Measurements from ENCODE around the gene KCNK5. TPM values are rescaled to one million over a fixed set of nuclear protein-coding genes. Genes with fewer than 3 reads are reported as not detected.

The KCNK5 gene
- total RNA-seq, 4 donors from 2014 or later = 6.2 to 9.2 (median 7.4) TPM

DNA sequence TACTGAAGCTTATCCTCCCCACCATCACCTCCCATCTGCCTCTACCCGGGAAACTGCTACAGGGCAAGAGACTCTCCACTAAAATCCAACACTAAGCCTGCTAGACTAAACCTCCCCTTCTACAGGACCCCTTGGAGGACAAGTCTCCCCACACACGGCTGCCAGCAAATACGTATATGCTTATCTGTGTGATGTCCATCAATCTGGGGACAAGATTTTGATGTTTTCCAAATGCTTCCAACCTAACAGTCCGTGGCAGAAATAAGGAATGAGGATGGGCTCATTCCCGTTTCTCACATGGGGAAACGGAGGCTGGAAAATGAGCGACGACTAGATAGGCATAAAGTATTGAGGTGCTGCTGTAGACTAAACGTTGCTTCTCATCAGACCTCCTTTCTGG lies 1.8 kb downstream of the KCNK5 start:
- TF ChIP-seq POLR2A (IDR thresholded peaks at IDR 0.05; ENCODE audit: low read depth) (no peak), EP300 (IDR thresholded peaks at IDR 0.05) (no peak), POLR2AphosphoS5 (IDR thresholded peaks at IDR 0.05) (no peak)
- TF ChIP-seq, protein P1, sequence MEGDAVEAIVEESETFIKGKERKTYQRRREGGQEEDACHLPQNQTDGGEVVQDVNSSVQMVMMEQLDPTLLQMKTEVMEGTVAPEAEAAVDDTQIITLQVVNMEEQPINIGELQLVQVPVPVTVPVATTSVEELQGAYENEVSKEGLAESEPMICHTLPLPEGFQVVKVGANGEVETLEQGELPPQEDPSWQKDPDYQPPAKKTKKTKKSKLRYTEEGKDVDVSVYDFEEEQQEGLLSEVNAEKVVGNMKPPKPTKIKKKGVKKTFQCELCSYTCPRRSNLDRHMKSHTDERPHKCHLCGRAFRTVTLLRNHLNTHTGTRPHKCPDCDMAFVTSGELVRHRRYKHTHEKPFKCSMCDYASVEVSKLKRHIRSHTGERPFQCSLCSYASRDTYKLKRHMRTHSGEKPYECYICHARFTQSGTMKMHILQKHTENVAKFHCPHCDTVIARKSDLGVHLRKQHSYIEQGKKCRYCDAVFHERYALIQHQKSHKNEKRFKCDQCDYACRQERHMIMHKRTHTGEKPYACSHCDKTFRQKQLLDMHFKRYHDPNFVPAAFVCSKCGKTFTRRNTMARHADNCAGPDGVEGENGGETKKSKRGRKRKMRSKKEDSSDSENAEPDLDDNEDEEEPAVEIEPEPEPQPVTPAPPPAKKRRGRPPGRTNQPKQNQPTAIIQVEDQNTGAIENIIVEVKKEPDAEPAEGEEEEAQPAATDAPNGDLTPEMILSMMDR (IDR thresholded peaks at IDR 0.05) = no peak
- no peaks in the 10 kb centered on the region for H3K9me3 ChIP-seq
- peaks cover 4 to 53% (median 19%) of the 10 kb centered on the region in 4 donors for H3K27me3 ChIP-seq
- peak overlapping the region; percentile 51 to 69 (median 56) for H3K4me3 ChIP-seq
- intact Hi-C loops (cut with DNase I) = no loop called here
- no peak for DNase-seq (ENCODE audit: extremely low spot score)
- H3K27ac ChIP-seq (replicated peaks in 1 of 4) = peak overlapping the region in 2 of 4 donors; percentile 19 to 38
- peaks cover 11 to 20% (median 17%) of the 10 kb centered on the region in 4 donors for H3K4me1 ChIP-seq
- WGBS = 55% methylated on average over 9 of the region's 9 CpGs
- H3K36me3 ChIP-seq = no peaks in the 10 kb centered on the region

DNA sequence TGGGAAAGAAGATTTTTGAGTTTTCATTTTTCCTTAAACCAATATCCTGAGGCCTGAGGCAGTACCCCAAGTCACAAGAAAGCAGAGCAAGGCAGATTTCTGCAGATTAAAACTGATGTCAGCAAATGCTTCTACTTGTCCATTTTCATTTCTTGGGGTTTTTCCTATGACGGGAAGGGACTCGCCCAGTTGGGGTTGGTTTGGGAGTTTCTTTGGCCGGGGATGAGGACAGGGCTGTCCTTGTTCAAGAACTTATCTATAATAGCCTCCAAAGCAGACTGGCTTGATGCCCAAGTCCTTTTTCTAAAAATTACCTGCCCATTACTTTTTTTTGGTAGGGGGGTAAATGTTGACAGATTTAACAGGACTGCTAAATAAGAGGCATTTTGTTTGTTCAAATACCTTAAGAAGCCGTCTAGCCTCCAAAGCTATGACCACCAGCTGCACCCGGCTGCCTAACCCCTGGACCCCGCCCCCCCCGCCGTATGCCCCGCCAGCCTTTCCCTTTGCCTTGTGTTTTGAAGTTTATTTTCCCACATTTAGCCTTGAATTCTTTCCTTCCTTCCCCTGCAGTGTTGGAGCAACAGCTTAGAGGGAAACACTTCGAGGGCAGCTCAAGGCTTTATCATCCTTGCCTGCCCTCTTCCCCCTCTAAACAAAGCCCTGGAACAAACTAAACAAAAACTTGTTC lies 2.5 kb downstream of the KCNK5 start:
- peaks cover 4 to 53% (median 19%) of the 10 kb centered on the region in 4 donors for H3K27me3 ChIP-seq
- WGBS = 55% methylated on average over 10 of the region's 10 CpGs
- no peaks in the 10 kb centered on the region for H3K36me3 ChIP-seq
- TF ChIP-seq, protein P1 (IDR thresholded peaks at IDR 0.05) = no peak
- no peak for TF ChIP-seq POLR2A (IDR thresholded peaks at IDR 0.05; ENCODE audit: low read depth)
- TF ChIP-seq POLR2AphosphoS5 (IDR thresholded peaks at IDR 0.05) = no peak
- TF ChIP-seq EP300 (IDR thresholded peaks at IDR 0.05) = no peak
- H3K4me3 ChIP-seq = peak overlapping the region; percentile 51 to 69 (median 56)
- intact Hi-C loops (cut with DNase I) = no loop called here
- no peak for DNase-seq (ENCODE audit: extremely low spot score)
- H3K4me1 ChIP-seq = peaks cover 11 to 20% (median 17%) of the 10 kb centered on the region in 4 donors
- no peaks in the 10 kb centered on the region for H3K9me3 ChIP-seq
- H3K27ac ChIP-seq (replicated peaks in 1 of 4) = peak overlapping the region in 2 of 4 donors; percentile 19 to 23

DNA sequence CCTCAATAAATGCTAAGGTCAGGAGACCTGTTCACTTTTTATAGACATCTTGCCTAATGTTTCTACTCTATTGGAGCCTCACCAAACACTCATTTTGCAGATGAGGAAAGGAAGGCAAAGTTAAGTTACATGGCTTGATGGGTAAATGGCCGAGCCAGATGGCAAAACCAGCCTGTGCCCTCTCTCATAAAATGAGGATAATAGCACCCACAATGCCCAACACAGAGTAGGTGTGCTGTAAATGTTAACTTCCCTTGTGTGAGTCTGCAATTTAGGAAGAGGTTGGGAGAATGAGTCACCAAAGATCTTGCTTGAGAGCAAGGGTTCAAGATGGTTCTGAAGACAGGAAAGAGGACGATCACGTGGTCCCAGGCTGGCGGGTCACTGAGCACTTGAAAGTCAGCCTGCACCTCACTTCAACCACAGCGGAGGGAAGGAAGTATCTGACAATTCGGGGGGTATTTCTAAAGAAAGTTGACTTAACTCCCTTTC lies 3.3 kb downstream of the KCNK5 start:
- no peak for DNase-seq (ENCODE audit: extremely low spot score)
- peaks cover 11 to 20% (median 17%) of the 10 kb centered on the region in 4 donors for H3K4me1 ChIP-seq

DNA sequence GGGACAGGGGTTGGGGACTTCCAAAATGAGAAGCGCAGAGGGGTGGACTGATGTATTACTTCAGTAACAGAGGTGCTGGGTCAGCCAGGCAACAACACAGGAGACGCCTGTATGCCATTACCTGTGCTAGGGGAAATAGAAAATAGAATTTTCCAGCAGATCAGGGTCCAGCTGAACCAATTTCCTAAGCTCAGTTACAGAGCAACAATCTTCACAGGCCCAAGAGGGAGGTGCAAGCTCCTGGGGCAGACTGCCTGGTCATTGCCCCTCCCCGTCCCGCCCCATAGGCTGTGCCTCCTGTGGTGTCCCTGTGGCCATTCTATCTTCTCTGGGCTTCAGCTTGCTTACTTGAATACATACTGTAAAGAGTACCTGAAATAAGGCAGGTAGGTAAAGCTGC lies 3.7 kb downstream of the KCNK5 start:
- 87% methylated on average over 4 of the region's 4 CpGs for WGBS
- H3K9me3 ChIP-seq = no peaks in the 10 kb centered on the region
- H3K4me3 ChIP-seq = peak overlapping the region in 3 of 4 donors; percentile 53 to 69 (median 60)
- H3K27ac ChIP-seq (replicated peaks in 1 of 4) = peak overlapping the region in 1 of 4 donors; percentile 6
- TF ChIP-seq, protein P1 (IDR thresholded peaks at IDR 0.05) = no peak
- TF ChIP-seq POLR2AphosphoS5 (IDR thresholded peaks at IDR 0.05) (no peak), POLR2A (IDR thresholded peaks at IDR 0.05; ENCODE audit: low read depth) (no peak), EP300 (IDR thresholded peaks at IDR 0.05) (no peak)
- DNase-seq (ENCODE audit: extremely low spot score) = no peak
- intact Hi-C loops (cut with DNase I) = no loop called here
- peaks cover 4 to 53% (median 19%) of the 10 kb centered on the region in 4 donors for H3K27me3 ChIP-seq
- H3K4me1 ChIP-seq = peaks cover 11 to 20% (median 17%) of the 10 kb centered on the region in 4 donors
- no peaks in the 10 kb centered on the region for H3K36me3 ChIP-seq

More for the DNA sequence above, 3.3 kb downstream of the KCNK5 start:
- TF ChIP-seq POLR2AphosphoS5 (IDR thresholded peaks at IDR 0.05) = no peak
- TF ChIP-seq, protein P1 (IDR thresholded peaks at IDR 0.05) = no peak
- TF ChIP-seq EP300 (IDR thresholded peaks at IDR 0.05) = no peak
- TF ChIP-seq POLR2A (IDR thresholded peaks at IDR 0.05; ENCODE audit: low read depth) = no peak
- WGBS = 73% methylated on average over 6 of the region's 6 CpGs
- peak overlapping the region in 1 of 4 donors; percentile 23 for H3K27ac ChIP-seq (replicated peaks in 1 of 4)
- H3K4me3 ChIP-seq = peak overlapping the region; percentile 51 to 69 (median 56)
- peaks cover 4 to 53% (median 19%) of the 10 kb centered on the region in 4 donors for H3K27me3 ChIP-seq
- intact Hi-C loops (cut with DNase I) = no loop called here
- no peaks in the 10 kb centered on the region for H3K9me3 ChIP-seq
- H3K36me3 ChIP-seq = no peaks in the 10 kb centered on the region
